Neural cell (in vitro differentiated cells): ENCODE measurements around the gene MYO18A. TPM values are rescaled to one million over a fixed set of nuclear protein-coding genes. Genes with fewer than 3 reads are reported as not detected.

Experiments used
- H2AFZ ChIP-seq: fragments of 200-600, 300-800 bp; sonication (generic), shearing (Covaris generic); 2 replicates; pipeline ENCODE4 v1.6.0; 2014; ENCODE audit warnings: low read depth, mild to moderate bottlenecking, antibody characterized with exemption, low read length, moderate library complexity
- H3F3A ChIP-seq: fragments of 200-600 bp; shearing (Covaris generic); 2 replicates; pipeline ENCODE4 v1.6.1; 2016; ENCODE audit warnings: mild to moderate bottlenecking, moderate library complexity, mixed read lengths, antibody characterized with exemption, low read length; ENCODE audit not compliant: insufficient read depth, poor library complexity, severe bottlenecking
- H3K27ac ChIP-seq: fragments of 200-600, 300-800 bp; sonication (generic), shearing (Covaris generic); 2 replicates; pipeline ENCODE4 v1.5.1; 2014; ENCODE audit warnings: mild to moderate bottlenecking, low read length, moderate library complexity
- H3K27me3 ChIP-seq: fragments of 300-800, 200-600 bp; sonication (generic), shearing (Covaris generic); 2 replicates; pipeline ENCODE4 v1.6.0; 2014; ENCODE audit warnings: mild to moderate bottlenecking, low read depth, low read length, moderate library complexity; ENCODE audit not compliant: insufficient read depth
- H3K36me3 ChIP-seq: fragments of 300-800, 200-600 bp; sonication (generic), shearing (Covaris generic); 2 replicates; pipeline ENCODE4 v1.5.1; 2014; ENCODE audit warnings: mild to moderate bottlenecking, antibody characterized with exemption, low read length, moderate library complexity; ENCODE audit not compliant: insufficient read depth
- H3K4me2 ChIP-seq: fragments of 300-800, 200-600 bp; sonication (generic), shearing (Covaris generic); 2 replicates; pipeline ENCODE4 v1.6.0; 2014; ENCODE audit warnings: mild to moderate bottlenecking, low read length
- H3K4me3 ChIP-seq: fragments of 300-800, 200-600 bp; sonication (generic), shearing (Covaris generic); 2 replicates; pipeline ENCODE4 v1.5.1; 2014; ENCODE audit warnings: mild to moderate bottlenecking, low read length, moderate library complexity
- H3K79me2 ChIP-seq: fragments of 200-600 bp; shearing (Covaris generic); replicated peaks from 2 replicates; pipeline ENCODE4 v1.6.0; 2014; ENCODE audit warnings: mild to moderate bottlenecking, low read length, moderate library complexity; ENCODE audit not compliant: insufficient read depth
- H3K9ac ChIP-seq: fragments of 300-800, 200-600 bp; sonication (generic), shearing (Covaris generic); 2 replicates; pipeline ENCODE4 v1.6.1; 2016; ENCODE audit warnings: mild to moderate bottlenecking, low read length, mixed read lengths
- H3K9me2 ChIP-seq: fragments of 200-600 bp; shearing (Covaris generic); 2 replicates; pipeline ENCODE4 v1.6.1; 2016; ENCODE audit warnings: mild to moderate bottlenecking, low read length, mixed read lengths; ENCODE audit not compliant: insufficient read depth
- H3K9me3 ChIP-seq: fragments of 200-600, 300-800 bp; sonication (generic), shearing (Covaris generic); 2 replicates; pipeline ENCODE4 v1.6.1; 2016; ENCODE audit warnings: mild to moderate bottlenecking, mixed run types, low read length, moderate library complexity, mixed read lengths
- H4K20me1 ChIP-seq: fragments of 200-600 bp; shearing (Covaris generic); 2 replicates; pipeline ENCODE4 v1.6.1; 2016; ENCODE audit warnings: mild to moderate bottlenecking, mixed run types; ENCODE audit not compliant: insufficient read depth
- EP300 ChIP-seq: fragments of 450-650 bp; conservative IDR thresholded peaks from 2 replicates; pipeline ENCODE4 v1.6.1; 2014; ENCODE audit warnings: antibody characterized with exemption, mild to moderate bottlenecking, moderate library complexity; ENCODE audit not compliant: poor library complexity, severe bottlenecking
- EZH2 ChIP-seq: fragments of 200-600, 300-800 bp; shearing (Covaris generic), sonication (generic); IDR thresholded peaks from 2 replicates; pipeline ENCODE4 v1.6.1; 2014; ENCODE audit warnings: antibody characterized with exemption, low read length, borderline replicate concordance, mild to moderate bottlenecking; ENCODE audit not compliant: insufficient read depth, poor library complexity, severe bottlenecking
- MXI1 ChIP-seq: fragments of 450-650 bp; conservative IDR thresholded peaks from 2 replicates; pipeline ENCODE4 v1.6.1; 2014; ENCODE audit warnings: antibody characterized with exemption, mild to moderate bottlenecking; ENCODE audit not compliant: poor library complexity, severe bottlenecking
- RAD21 ChIP-seq: fragments of 450-650 bp; conservative IDR thresholded peaks from 2 replicates; pipeline ENCODE4 v1.6.1; 2014; ENCODE audit warnings: antibody characterized with exemption, mild to moderate bottlenecking, moderate library complexity
- REST ChIP-seq: IDR thresholded peaks from 2 replicates; pipeline ENCODE4 v1.6.1; 2012; ENCODE audit warnings: borderline replicate concordance
- SMC3 ChIP-seq: fragments of 450-650 bp; conservative IDR thresholded peaks from 2 replicates; pipeline ENCODE4 v1.6.1; 2014; ENCODE audit warnings: antibody characterized with exemption, mild to moderate bottlenecking, moderate library complexity; ENCODE audit not compliant: poor library complexity
- TAF1 ChIP-seq: IDR thresholded peaks from 2 replicates; pipeline ENCODE4 v1.6.1; 2012; ENCODE audit warnings: low read depth
- polyA plus RNA-seq: library from polyadenylated mRNA; depleted of rRNA; stranded (reverse); fragments of >200 nt; gene quantifications from 2 replicates; pipeline ENCODE4 v1.2.3, GENCODE V29; 2014

MYO18A gene
- polyA plus RNA-seq, 1 donor from 2014 or later = 21.6 TPM

GRCh38 chr17:29073520-29073919 lies 106.7 kb downstream of the MYO18A start:
- Histone ChIP-seq H2AFZ (no peak overlapping the region), H3K4me2 (no peak overlapping the region), H3K27ac (no peak overlapping the region), H3K79me2 (no peaks in the 10 kb centered on the region), H3K9ac (no peak overlapping the region), H3K9me3 (no peaks in the 10 kb centered on the region), H3K9me2 (no peaks in the 10 kb centered on the region), H3K27me3 (no peaks in the 10 kb centered on the region), H3F3A (no peaks in the 10 kb centered on the region), H3K36me3 (no peaks in the 10 kb centered on the region), H3K4me3 (no peak overlapping the region), H4K20me1 (no peaks in the 10 kb centered on the region)
- TF ChIP-seq EP300 (no peak), REST (no peak)

- Histone ChIP-seq H2AFZ (no peak overlapping the region), H3K27ac (no peak overlapping the region), H3K9me3 (no peaks in the 10 kb centered on the region), H4K20me1 (no peaks in the 10 kb centered on the region), H3K9ac (no peak overlapping the region), H3K36me3 (no peaks in the 10 kb centered on the region), H3K4me3 (no peak overlapping the region), H3K79me2 (no peaks in the 10 kb centered on the region), H3K27me3 (no peaks in the 10 kb centered on the region), H3K9me2 (no peaks in the 10 kb centered on the region), H3K4me2 (no peak overlapping the region), H3F3A (no peaks in the 10 kb centered on the region)
- TF ChIP-seq RAD21 = no peak
Measured at GRCh38 chr17:29073045-29073444, 107.2 kb downstream of the MYO18A start.

DNA sequence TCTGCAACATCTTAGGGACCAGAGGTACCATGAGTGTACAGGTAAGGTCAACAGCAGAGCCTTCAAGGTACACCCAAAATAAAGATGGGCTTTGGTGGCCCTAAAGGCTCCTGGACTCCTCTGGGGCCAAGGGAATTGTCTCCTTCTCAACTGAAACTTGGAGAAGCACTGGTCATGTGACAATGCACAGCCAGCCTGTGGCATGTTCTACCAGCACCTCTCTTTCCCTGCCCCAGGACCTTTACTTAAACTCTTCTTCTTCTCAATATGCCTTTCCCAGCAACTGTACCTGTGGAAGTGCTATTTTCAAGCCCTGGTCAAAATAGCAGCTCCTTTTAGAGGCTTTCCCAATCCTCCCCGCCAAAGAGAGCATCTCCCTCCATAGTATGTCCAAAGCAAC lies 108.9 kb downstream of the MYO18A start:
- TF ChIP-seq TAF1 = no peak
- TF ChIP-seq SMC3 = no peak
- TF ChIP-seq RAD21 = no peak
- H3K27me3 ChIP-seq = no peaks in the 10 kb centered on the region
- H3K79me2 ChIP-seq = no peaks in the 10 kb centered on the region
- H3K4me2 ChIP-seq = no peak overlapping the region
- no peak overlapping the region for H3K9ac ChIP-seq
- no peaks in the 10 kb centered on the region for H3K9me2 ChIP-seq
- no peaks in the 10 kb centered on the region for H3F3A ChIP-seq
- no peak overlapping the region for H2AFZ ChIP-seq
- no peaks in the 10 kb centered on the region for H4K20me1 ChIP-seq
- no peaks in the 10 kb centered on the region for H3K9me3 ChIP-seq
- no peak overlapping the region for H3K27ac ChIP-seq
- H3K36me3 ChIP-seq = no peaks in the 10 kb centered on the region
- H3K4me3 ChIP-seq = no peak overlapping the region

GRCh38 chr17:29070781-29071180 lies 109.4 kb downstream of the MYO18A start:
- no peaks in the 10 kb centered on the region for H4K20me1 ChIP-seq
- no peaks in the 10 kb centered on the region for H3K27me3 ChIP-seq
- no peak overlapping the region for H3K4me2 ChIP-seq
- no peaks in the 10 kb centered on the region for H3K36me3 ChIP-seq
- H3F3A ChIP-seq = no peaks in the 10 kb centered on the region
- TF ChIP-seq MXI1 (no peak), SMC3 (no peak), TAF1 (no peak), EZH2 (no peak), REST (no peak)
- H3K9ac ChIP-seq = no peak overlapping the region
- no peak overlapping the region for H3K4me3 ChIP-seq
- H3K79me2 ChIP-seq = no peaks in the 10 kb centered on the region
- H2AFZ ChIP-seq = no peak overlapping the region
- H3K9me2 ChIP-seq = no peaks in the 10 kb centered on the region
- H3K27ac ChIP-seq = no peak overlapping the region
- no peaks in the 10 kb centered on the region for H3K9me3 ChIP-seq
